ENCODE data around the gene EEF1AKMT3.

GRCh38 chr12:57813971-57814772, 41.8 kb downstream of the EEF1AKMT3 start:
- TF ChIP-seq CTCF (conservative IDR thresholded peaks at IDR 0.05; ENCODE audit: low read depth in 2 of 2) (peak; percentile 14 to 37; a peak in 2 of 4 replicates), POLR2AphosphoS5 (IDR thresholded peaks at IDR 0.05; ENCODE audit: low read depth) (no peak), EZH2 (IDR thresholded peaks at IDR 0.05; ENCODE audit: low read depth, unreplicated experiment) (no peak), JUNB (IDR thresholded peaks at IDR 0.05; ENCODE audit: unreplicated experiment) (no peak), REST (IDR thresholded peaks at IDR 0.05; ENCODE audit: unreplicated experiment) (no peak), EZH2phosphoT487 (IDR thresholded peaks at IDR 0.05; ENCODE audit: unreplicated experiment) (no peak), ETS1 (IDR thresholded peaks at IDR 0.05) (no peak)
